Caco-2 (cell line): ENCODE data around the gene FGF2. TPM values are rescaled to one million over a fixed set of nuclear protein-coding genes. Genes with fewer than 3 reads are reported as not detected.

Experiments used
- BruUV-seq: library from RNA; stranded (reverse); fragments of 400-500 nt; replicated peaks from 2 replicates; lab custom pipeline; 2021; lab: Mats Ljungman, UMichigan
- CTCF ChIA-PET: fragments of 300-600 bp; sonication (Branson Sonifier 250); formaldehyde crosslinking; loops from one replicate; lab custom pipeline; 2022; ENCODE audit warnings: antibody characterized with exemption; lab: Charles Lee
- POLR2A ChIA-PET: fragments of 300-600 bp; sonication (Branson Sonifier 250); formaldehyde crosslinking; loops from one replicate; lab custom pipeline; 2022; ENCODE audit warnings: antibody characterized with exemption; lab: Charles Lee
- DNase-seq, 2 experiments: peaks; one replicate each; pipeline versions ENCODE4 v3.0.0 to v3.0.0-alpha.2; 2020 to 2022
- H3K27me3 ChIP-seq: replicated peaks from 2 replicates; pipeline ENCODE4 v1.6.0; 2011; ENCODE audit warnings: low read length; ENCODE audit not compliant: control insufficient read depth, insufficient read depth
- H3K36me3 ChIP-seq: 2 replicates; pipeline ENCODE4 v1.5.1; 2011; ENCODE audit warnings: low read length; ENCODE audit not compliant: control insufficient read depth, insufficient read depth
- H3K4me1 ChIP-seq: fragments of 250-450 bp; sonication (Bioruptor Pico); 2 replicates; pipeline ENCODE4 v1.5.1; 2020; ENCODE audit warnings: mild to moderate bottlenecking
- H3K4me3 ChIP-seq: 2 replicates; pipeline ENCODE4 v1.5.1; 2011; ENCODE audit warnings: low read depth, mild to moderate bottlenecking, control low read depth, low read length
- H3K9me3 ChIP-seq: fragments of 250-450 bp; sonication (Bioruptor Pico); 2 replicates; pipeline ENCODE4 v1.5.1; 2020; ENCODE audit warnings: mild to moderate bottlenecking, moderate library complexity
- H3K27ac Mint-ChIP-seq: one replicate; pipeline ENCODE4 v1.8.0; 2022; ENCODE audit warnings: mixed read lengths; ENCODE audit not compliant: unreplicated experiment
- H3K27me3 Mint-ChIP-seq: one replicate; pipeline ENCODE4 v1.8.0; 2022; ENCODE audit warnings: mixed read lengths; ENCODE audit not compliant: insufficient read depth, unreplicated experiment
- H3K36me3 Mint-ChIP-seq: one replicate; pipeline ENCODE4 v1.8.0; 2022; ENCODE audit warnings: mild to moderate bottlenecking, mixed read lengths; ENCODE audit not compliant: insufficient read depth, unreplicated experiment
- H3K4me1 Mint-ChIP-seq: one replicate; pipeline ENCODE4 v1.8.0; 2022; ENCODE audit warnings: low read depth, mixed read lengths; ENCODE audit not compliant: unreplicated experiment
- H3K4me3 Mint-ChIP-seq: one replicate; pipeline ENCODE4 v1.8.0; 2022; ENCODE audit warnings: mild to moderate bottlenecking, moderate library complexity, mixed read lengths; ENCODE audit not compliant: unreplicated experiment
- H3K9me3 Mint-ChIP-seq: one replicate; pipeline ENCODE4 v1.8.0; 2022; ENCODE audit warnings: mixed read lengths; ENCODE audit not compliant: unreplicated experiment
- CTCF ChIP-seq, 2 experiments: fragments of 200-600 bp in 1 of 2; IDR thresholded peaks; 1 replicate in 1 of 2; 2 replicates in 1 of 2; pipeline versions ENCODE4 v1.5.1 to v1.8.0; 2011 to 2022; ENCODE audit warnings: antibody characterized with exemption in 1 of 2, control low read depth in 1 of 2, inconsistent platforms in 1 of 2, low read depth in 1 of 2, low read length in 1 of 2, mild to moderate bottlenecking in 1 of 2, moderate library complexity in 1 of 2; ENCODE audit not compliant: insufficient read depth in 1 of 2, severe bottlenecking in 1 of 2, unreplicated experiment in 1 of 2
- intact Hi-C: fragments of 100-400 bp; cut with micrococcal nuclease; formaldehyde crosslinking; loops from one replicate; pipeline ENCODE4 v1.10.0; 2022; ENCODE audit not compliant: unreplicated experiment
- total RNA-seq: library from RNA; stranded (reverse); gene quantifications from 2 replicates; pipeline ENCODE4 v1.2.3, GENCODE V29; 2022

FGF2 gene
- total RNA-seq, 1 experiment from 2014 or later = 0.20 TPM

GRCh38 chr4:122889726-122890125 is 63.1 kb downstream of the FGF2 start:
- CTCF ChIA-PET = no interaction called here
- Mint-ChIP-seq H3K4me3 (no peak overlapping the region), H3K27ac (no peak overlapping the region), H3K9me3 (no peaks in the 10 kb centered on the region), H3K36me3 (no peaks in the 10 kb centered on the region), H3K27me3 (no peaks in the 10 kb centered on the region), H3K4me1 (no peaks in the 10 kb centered on the region)
- H3K27me3 ChIP-seq = no peaks in the 10 kb centered on the region
- H3K9me3 ChIP-seq = no peaks in the 10 kb centered on the region
- no peak for DNase-seq
- H3K4me3 ChIP-seq = no peak overlapping the region
- no peaks in the 10 kb centered on the region for H3K4me1 ChIP-seq
- intact Hi-C loops = no loop called here
- TF ChIP-seq CTCF (IDR thresholded peaks at IDR 0.05; ENCODE audit: insufficient read depth in 1 of 2, low read depth in 1 of 2, low read length in 1 of 2, severe bottlenecking in 1 of 2, unreplicated experiment in 1 of 2) = no peak
- no TSS peak for BruUV-seq
- no peaks in the 10 kb centered on the region for H3K36me3 ChIP-seq
- POLR2A ChIA-PET = no interaction called here

- H3K9me3 Mint-ChIP-seq = no peaks in the 10 kb centered on the region
- H3K4me3 Mint-ChIP-seq = no peak overlapping the region
- H3K36me3 Mint-ChIP-seq = no peaks in the 10 kb centered on the region
- Histone ChIP-seq H3K9me3 (no peaks in the 10 kb centered on the region), H3K36me3 (no peaks in the 10 kb centered on the region), H3K27me3 (no peaks in the 10 kb centered on the region), H3K4me3 (no peak overlapping the region), H3K4me1 (no peaks in the 10 kb centered on the region)
- BruUV-seq = no TSS peak
- no peaks in the 10 kb centered on the region for H3K27me3 Mint-ChIP-seq
- no peaks in the 10 kb centered on the region for H3K4me1 Mint-ChIP-seq
- CTCF ChIA-PET = no interaction called here
- intact Hi-C loops = no loop called here
- DNase-seq = no peak
- no peak for TF ChIP-seq CTCF (IDR thresholded peaks at IDR 0.05; ENCODE audit: insufficient read depth in 1 of 2, low read depth in 1 of 2, low read length in 1 of 2, severe bottlenecking in 1 of 2, unreplicated experiment in 1 of 2)
- no peak overlapping the region for H3K27ac Mint-ChIP-seq
- POLR2A ChIA-PET = no interaction called here
Measured at GRCh38 chr4:122890147-122890795, 63.6 kb downstream of the FGF2 start.

GRCh38 chr4:122894827-122895226 is 68.2 kb downstream of the FGF2 start:
- Mint-ChIP-seq H3K4me1 (no peaks in the 10 kb centered on the region), H3K9me3 (no peaks in the 10 kb centered on the region), H3K4me3 (no peak overlapping the region), H3K27me3 (no peaks in the 10 kb centered on the region), H3K27ac (no peak overlapping the region), H3K36me3 (no peaks in the 10 kb centered on the region)
- H3K4me3 ChIP-seq = no peak overlapping the region
- DNase-seq = no peak
- CTCF ChIA-PET = interaction anchor here (0.9 kb wide), 1 partner anchor 137 kb away, joined by 3 read pairs; no protein-coding TSS in a partner anchor
- intact Hi-C loops = no loop called here
- no peaks in the 10 kb centered on the region for H3K4me1 ChIP-seq
- H3K36me3 ChIP-seq = no peaks in the 10 kb centered on the region
- H3K27me3 ChIP-seq = no peaks in the 10 kb centered on the region
- no peaks in the 10 kb centered on the region for H3K9me3 ChIP-seq
- POLR2A ChIA-PET = no interaction called here
- no TSS peak for BruUV-seq
- no peak for TF ChIP-seq CTCF (IDR thresholded peaks at IDR 0.05; ENCODE audit: insufficient read depth in 1 of 2, low read depth in 1 of 2, low read length in 1 of 2, severe bottlenecking in 1 of 2, unreplicated experiment in 1 of 2)
